ENCODE results near the gene SH3PXD2A. TPM values are rescaled to one million over a fixed set of nuclear protein-coding genes. Genes with fewer than 3 reads are reported as not detected.

Gene SH3PXD2A
- total and polyA plus RNA-seq, 2 experiments from 2014 or later = 1.8 to 5.0 TPM

GRCh38 chr10:103706047-103706446, 149.3 kb downstream of the SH3PXD2A start:
- H3K27me3 Mint-ChIP-seq (ENCODE audit: insufficient read depth, low read depth, poor library complexity) = peaks cover 12% of the 10 kb centered on the region
- no peak overlapping the region for H3K4me3 Mint-ChIP-seq
- H3K4me1 ChIP-seq (ENCODE audit: insufficient read depth) = no peaks in the 10 kb centered on the region
- H3K36me3 Mint-ChIP-seq (ENCODE audit: low read depth) = no peaks in the 10 kb centered on the region
- no peaks in the 10 kb centered on the region for H3F3A ChIP-seq (replicated peaks; ENCODE audit: low read depth)
- no peak overlapping the region for H2AFZ ChIP-seq
- H3K4me1 Mint-ChIP-seq = no peaks in the 10 kb centered on the region; the same call in 2 of the 3 replicates
- no peaks in the 10 kb centered on the region for H4K20me1 ChIP-seq (replicated peaks; ENCODE audit: insufficient read depth)
- no peaks in the 10 kb centered on the region for H3K9me2 ChIP-seq (ENCODE audit: insufficient read depth)
- H3K4me3 ChIP-seq = no peak overlapping the region
- H3K79me2 ChIP-seq (replicated peaks; ENCODE audit: insufficient read depth) = no peaks in the 10 kb centered on the region
- H3K27ac ChIP-seq (ENCODE audit: low read depth) = no peak overlapping the region
- peak in 1 of 2 experiments; percentile 42; a peak in 2 of 4 replicates for TF ChIP-seq CTCF (conservative IDR thresholded peaks at IDR 0.05; ENCODE audit: low read depth in 2 of 2)
- TF ChIP-seq CREB1 (CRISPR knock-in tag; IDR thresholded peaks at IDR 0.05; ENCODE audit: low read depth) = no peak
- no peak for DNase-seq (ENCODE audit: low spot score)
- H3K4me2 ChIP-seq = no peak overlapping the region
- no peaks in the 10 kb centered on the region for H3K36me3 ChIP-seq (ENCODE audit: insufficient read depth)
- peak; percentile 33; the same call in 2 of the 3 replicates for ATAC-seq
- H3K9me3 Mint-ChIP-seq = no peaks in the 10 kb centered on the region
- no peaks in the 10 kb centered on the region for H3K27me3 ChIP-seq (ENCODE audit: insufficient read depth)
- no peak overlapping the region for H3K27ac Mint-ChIP-seq

GRCh38 chr10:103703941-103704919, 151.1 kb downstream of the SH3PXD2A start:
- Mint-ChIP-seq H3K27me3 (ENCODE audit: insufficient read depth, low read depth, poor library complexity) (peaks cover 9% of the 10 kb centered on the region), H3K4me1 (peaks cover 2% of the 10 kb centered on the region; the same call in 2 of the 3 replicates), H3K36me3 (ENCODE audit: low read depth) (no peaks in the 10 kb centered on the region), H3K9me3 (no peaks in the 10 kb centered on the region), H3K4me3 (no peak overlapping the region), H3K27ac (no peak overlapping the region)
- Histone ChIP-seq H3K4me3 (no peak overlapping the region), H3K27ac (ENCODE audit: low read depth) (no peak overlapping the region), H3K4me1 (ENCODE audit: insufficient read depth) (no peaks in the 10 kb centered on the region), H3K9me2 (ENCODE audit: insufficient read depth) (no peaks in the 10 kb centered on the region), H2AFZ (no peak overlapping the region), H3F3A (replicated peaks; ENCODE audit: low read depth) (no peaks in the 10 kb centered on the region), H3K36me3 (ENCODE audit: insufficient read depth) (no peaks in the 10 kb centered on the region), H3K27me3 (ENCODE audit: insufficient read depth) (no peaks in the 10 kb centered on the region), H3K4me2 (no peak overlapping the region), H3K79me2 (replicated peaks; ENCODE audit: insufficient read depth) (no peaks in the 10 kb centered on the region), H4K20me1 (replicated peaks; ENCODE audit: insufficient read depth) (no peaks in the 10 kb centered on the region)
- ATAC-seq = no peak
- DNase-seq (ENCODE audit: low spot score) = no peak
- TF ChIP-seq ZNF331 (CRISPR knock-in tag; IDR thresholded peaks at IDR 0.05; ENCODE audit: low read depth) = no peak
- TF ChIP-seq POLR2AphosphoS5 (IDR thresholded peaks at IDR 0.05; ENCODE audit: low read depth) = no peak
- TF ChIP-seq ZNF114 (CRISPR knock-in tag; IDR thresholded peaks at IDR 0.05) = no peak
- TF ChIP-seq STAT1 (IDR thresholded peaks at IDR 0.05; ENCODE audit: unreplicated experiment) = no peak
- TF ChIP-seq CTCF (conservative IDR thresholded peaks at IDR 0.05; ENCODE audit: low read depth in 2 of 2) = no peak
- no peak for TF ChIP-seq NANOG (IDR thresholded peaks at IDR 0.05; ENCODE audit: borderline replicate concordance)
- no peak for TF ChIP-seq REST (IDR thresholded peaks at IDR 0.05; ENCODE audit: unreplicated experiment)
